Calu3 (cell line): ENCODE data around the gene TMEM184B. TPM values are rescaled to one million over a fixed set of nuclear protein-coding genes. Genes with fewer than 3 reads are reported as not detected.
"Not testable (repeated sequence)": the region's sequence is repeated elsewhere in the genome, so short reads cannot be mapped to it uniquely, and the experiment has no call there.

Source experiments
- BruUV-seq: library from RNA; stranded (reverse); fragments of 400-500 nt; replicated peaks from 2 replicates; lab custom pipeline; 2021; lab: Mats Ljungman, UMichigan
- CTCF ChIA-PET: fragments of 300-600 bp; sonication (Branson Sonifier 250); formaldehyde crosslinking; loops from one replicate; lab custom pipeline; 2022; ENCODE audit warnings: antibody characterized with exemption; lab: Charles Lee
- DNase-seq: peaks from one replicate; pipeline ENCODE4 v3.0.0; 2022
- H3K27ac Mint-ChIP-seq: one replicate; pipeline ENCODE4 v1.8.0; 2022; ENCODE audit warnings: mixed read lengths; ENCODE audit not compliant: unreplicated experiment
- H3K27me3 Mint-ChIP-seq: one replicate; pipeline ENCODE4 v1.8.0; 2022; ENCODE audit warnings: mixed read lengths; ENCODE audit not compliant: unreplicated experiment
- H3K36me3 Mint-ChIP-seq: one replicate; pipeline ENCODE4 v1.8.0; 2022; ENCODE audit warnings: mild to moderate bottlenecking, moderate library complexity, mixed read lengths; ENCODE audit not compliant: insufficient read depth, unreplicated experiment
- H3K4me1 Mint-ChIP-seq: one replicate; pipeline ENCODE4 v1.8.0; 2022; ENCODE audit warnings: mild to moderate bottlenecking, low read depth, mixed read lengths; ENCODE audit not compliant: unreplicated experiment
- H3K4me3 Mint-ChIP-seq: one replicate; pipeline ENCODE4 v1.8.0; 2022; ENCODE audit warnings: mild to moderate bottlenecking, low read depth, moderate library complexity, mixed read lengths; ENCODE audit not compliant: unreplicated experiment
- H3K9me3 Mint-ChIP-seq: one replicate; pipeline ENCODE4 v1.8.0; 2022; ENCODE audit warnings: low read depth, mixed read lengths; ENCODE audit not compliant: unreplicated experiment
- intact Hi-C: fragments of 100-400 bp; cut with micrococcal nuclease; formaldehyde crosslinking; loops from one replicate; pipeline ENCODE4 v1.10.0; 2022; ENCODE audit not compliant: unreplicated experiment
- total RNA-seq: library from RNA; stranded (reverse); gene quantifications from 2 replicates; pipeline ENCODE4 v1.2.3, GENCODE V29; 2022
- TF ChIP-seq, protein P1 (sequence below): fragments of 200-600 bp; IDR thresholded peaks from one replicate; pipeline ENCODE4 v1.8.0; 2022; ENCODE audit warnings: antibody characterized with exemption; ENCODE audit not compliant: unreplicated experiment

The TMEM184B gene
- total RNA-seq, 1 experiment from 2014 or later: 114 TPM

DNA sequence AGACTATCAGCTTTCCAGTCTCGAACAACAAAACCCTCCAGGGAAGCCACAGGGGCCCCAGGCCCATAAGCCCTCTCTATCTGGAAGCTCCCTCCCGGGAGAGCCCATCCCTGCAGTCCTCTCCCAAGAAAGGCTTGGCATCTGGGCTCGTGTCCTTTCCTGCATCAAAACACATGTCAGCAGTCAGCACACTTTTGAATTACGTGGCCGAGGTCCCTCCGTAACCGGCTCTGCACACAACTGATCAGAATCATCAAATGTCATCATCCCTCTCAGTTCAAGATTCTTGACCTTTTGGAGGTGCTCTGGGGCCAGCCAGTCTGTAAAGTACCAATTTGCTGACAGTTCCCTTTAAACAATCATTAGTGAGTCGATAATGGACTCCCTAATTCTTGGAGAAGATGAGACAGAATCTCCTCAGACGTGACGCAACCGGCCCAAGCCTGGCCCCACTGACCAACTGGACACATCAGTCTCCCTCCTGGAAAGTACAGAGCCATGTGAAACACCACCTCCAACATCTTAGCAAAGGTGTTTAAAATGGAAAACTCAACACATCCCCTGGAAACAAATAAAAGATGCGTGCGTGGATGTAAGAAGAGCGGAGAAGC is 37.5 kb downstream of the TMEM184B start:
- no peak for DNase-seq
- Mint-ChIP-seq H3K36me3 (peaks cover 55% of the 10 kb centered on the region), H3K4me3 (no peak overlapping the region), H3K27ac (no peak overlapping the region), H3K27me3 (no peaks in the 10 kb centered on the region), H3K9me3 (no peaks in the 10 kb centered on the region), H3K4me1 (peaks cover 69% of the 10 kb centered on the region)
- no TSS peak for BruUV-seq
- CTCF ChIA-PET: interaction anchor here (0.5 kb wide), 2 partner anchors 58 to 99 kb away, joined by 3 to 9 read pairs; no protein-coding TSS in a partner anchor
- TF ChIP-seq, protein P1, sequence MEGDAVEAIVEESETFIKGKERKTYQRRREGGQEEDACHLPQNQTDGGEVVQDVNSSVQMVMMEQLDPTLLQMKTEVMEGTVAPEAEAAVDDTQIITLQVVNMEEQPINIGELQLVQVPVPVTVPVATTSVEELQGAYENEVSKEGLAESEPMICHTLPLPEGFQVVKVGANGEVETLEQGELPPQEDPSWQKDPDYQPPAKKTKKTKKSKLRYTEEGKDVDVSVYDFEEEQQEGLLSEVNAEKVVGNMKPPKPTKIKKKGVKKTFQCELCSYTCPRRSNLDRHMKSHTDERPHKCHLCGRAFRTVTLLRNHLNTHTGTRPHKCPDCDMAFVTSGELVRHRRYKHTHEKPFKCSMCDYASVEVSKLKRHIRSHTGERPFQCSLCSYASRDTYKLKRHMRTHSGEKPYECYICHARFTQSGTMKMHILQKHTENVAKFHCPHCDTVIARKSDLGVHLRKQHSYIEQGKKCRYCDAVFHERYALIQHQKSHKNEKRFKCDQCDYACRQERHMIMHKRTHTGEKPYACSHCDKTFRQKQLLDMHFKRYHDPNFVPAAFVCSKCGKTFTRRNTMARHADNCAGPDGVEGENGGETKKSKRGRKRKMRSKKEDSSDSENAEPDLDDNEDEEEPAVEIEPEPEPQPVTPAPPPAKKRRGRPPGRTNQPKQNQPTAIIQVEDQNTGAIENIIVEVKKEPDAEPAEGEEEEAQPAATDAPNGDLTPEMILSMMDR: no peak
- intact Hi-C loops: no loop called here

DNA sequence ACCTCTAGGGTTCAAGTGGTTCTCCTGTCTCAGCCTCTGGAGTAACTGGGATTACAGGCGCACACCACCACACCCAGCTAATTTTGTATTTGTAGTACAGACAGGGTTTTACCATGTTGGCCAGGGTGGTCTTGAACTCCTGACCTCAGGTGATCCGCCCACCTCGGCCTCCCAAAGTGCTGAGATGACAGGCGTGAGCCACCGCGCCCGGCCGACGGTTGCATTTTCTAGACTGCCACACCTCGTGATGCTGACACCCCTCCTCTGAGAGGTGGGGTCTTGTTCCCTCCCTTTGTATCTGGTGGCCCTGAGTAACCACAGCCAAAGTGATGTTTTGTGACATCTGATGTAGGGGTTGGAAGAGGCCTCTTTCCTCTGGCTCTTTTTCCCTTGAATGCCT is 39.0 kb downstream of the TMEM184B start:
- Mint-ChIP-seq H3K36me3 (peaks cover 46% of the 10 kb centered on the region), H3K4me1 (peaks cover 61% of the 10 kb centered on the region)
- DNase-seq, H3K9me3 Mint-ChIP-seq, H3K27me3 Mint-ChIP-seq, H3K27ac Mint-ChIP-seq, intact Hi-C loops, BruUV-seq, H3K4me3 Mint-ChIP-seq, CTCF ChIA-PET: not testable (repeated sequence)

DNA sequence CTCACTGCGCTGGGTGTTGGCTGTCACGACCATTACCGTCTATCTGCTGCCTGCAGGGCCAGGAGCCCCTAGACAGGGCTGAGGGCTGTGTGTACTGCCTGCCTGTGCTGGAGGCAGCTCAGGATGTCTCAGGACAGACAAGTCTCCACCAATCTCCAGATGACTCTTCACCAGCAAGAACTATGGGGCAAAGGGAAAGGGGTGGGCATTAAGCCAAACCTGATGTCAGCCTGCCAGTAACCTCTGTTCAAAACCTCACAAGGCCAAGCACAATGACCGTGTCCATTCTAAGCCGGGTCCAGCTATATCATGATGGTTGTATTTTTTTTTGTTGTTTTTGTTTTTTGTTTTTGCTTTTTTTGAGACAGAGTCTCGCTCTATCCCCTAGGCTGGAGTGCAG is 39.4 kb downstream of the TMEM184B start:
- intact Hi-C loops: no loop called here
- peaks cover 61% of the 10 kb centered on the region for H3K4me1 Mint-ChIP-seq
- no peaks in the 10 kb centered on the region for H3K27me3 Mint-ChIP-seq
- H3K27ac Mint-ChIP-seq: no peak overlapping the region
- no peaks in the 10 kb centered on the region for H3K9me3 Mint-ChIP-seq
- CTCF ChIA-PET: no interaction called here
- TF ChIP-seq, protein P1: no peak
- H3K4me3 Mint-ChIP-seq: no peak overlapping the region
- DNase-seq: no peak
- BruUV-seq: no TSS peak
- peaks cover 46% of the 10 kb centered on the region for H3K36me3 Mint-ChIP-seq

DNA sequence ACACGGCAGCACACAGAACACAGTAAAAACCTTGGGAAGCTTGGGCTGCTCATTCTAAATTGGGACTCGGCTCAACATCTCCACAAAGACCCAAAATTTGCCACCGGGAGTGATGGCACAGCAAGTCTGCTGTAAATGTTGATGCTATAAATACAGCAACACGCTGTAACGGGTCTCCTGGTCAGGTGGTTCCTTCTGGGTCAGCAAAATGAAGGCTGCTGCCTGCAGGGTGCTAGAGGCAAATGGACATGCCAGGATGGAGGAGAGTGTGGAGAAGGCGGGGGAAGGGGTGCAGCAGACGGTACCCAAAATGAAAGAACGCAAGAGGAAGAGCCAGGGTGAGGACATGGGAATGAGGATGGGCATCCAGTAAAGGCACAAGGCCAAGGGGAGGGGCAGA is 40.6 kb downstream of the TMEM184B start:
- Mint-ChIP-seq H3K27me3 (no peaks in the 10 kb centered on the region), H3K9me3 (no peaks in the 10 kb centered on the region), H3K4me1 (peaks cover 51% of the 10 kb centered on the region), H3K36me3 (peaks cover 46% of the 10 kb centered on the region), H3K4me3 (no peak overlapping the region), H3K27ac (no peak overlapping the region)
- CTCF ChIA-PET: interaction anchor here (0.6 kb wide), 1 partner anchor 127 kb away, joined by 3 read pairs; no protein-coding TSS in a partner anchor
- no TSS peak for BruUV-seq
- TF ChIP-seq, protein P1: no peak
- intact Hi-C loops: no loop called here
- DNase-seq: no peak

DNA sequence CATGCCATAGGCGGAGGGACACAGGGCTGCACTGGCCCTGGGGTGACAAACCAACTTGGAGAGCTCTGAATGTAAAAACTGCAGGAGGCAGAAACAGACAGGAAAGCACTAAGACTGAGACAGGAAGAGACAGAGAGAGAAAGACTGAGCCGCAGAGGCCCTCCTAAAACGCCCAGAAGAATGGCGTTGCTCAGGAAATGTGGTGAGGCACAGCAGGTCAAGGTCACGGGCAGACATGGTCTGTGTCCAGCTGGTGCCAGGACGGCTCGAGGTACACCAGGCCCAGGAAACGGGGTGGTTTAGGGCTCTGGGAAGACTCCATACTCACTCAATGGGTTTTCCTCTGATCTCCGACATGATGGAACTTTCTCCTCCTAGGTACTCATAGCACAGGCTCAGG is 41.9 kb downstream of the TMEM184B start:
- CTCF ChIA-PET: interaction anchor here (0.6 kb wide), 1 partner anchor 117 kb away, joined by 3 read pairs; no protein-coding TSS in a partner anchor
- TF ChIP-seq, protein P1: no peak
- Mint-ChIP-seq H3K4me3 (peak overlapping the region; percentile 10), H3K27ac (peak overlapping the region; percentile 73), H3K9me3 (no peaks in the 10 kb centered on the region), H3K36me3 (peaks cover 49% of the 10 kb centered on the region), H3K4me1 (peaks cover 38% of the 10 kb centered on the region), H3K27me3 (no peaks in the 10 kb centered on the region)
- DNase-seq: no peak
- intact Hi-C loops: no loop called here
- BruUV-seq: no TSS peak
